Tibial nerve (tissue), 4 donors: ENCODE results near the gene ACSM5. TPM values are rescaled to one million over a fixed set of nuclear protein-coding genes. Genes with fewer than 3 reads are reported as not detected.

ENCODE experiments used
- DNase-seq, 2 donors: peaks; one replicate each; pipeline ENCODE4 v3.0.0-alpha.2; 2019; ENCODE audit warnings: low spot score in 2 of 2
- H3K27ac ChIP-seq, 4 donors: fragments of 200-600 bp; sonication (generic) in 3 of 4; one replicate each; pipeline ENCODE4 v1.5.1; 2017 to 2019; ENCODE audit warnings: mild to moderate bottlenecking in 1 of 4
- H3K27me3 ChIP-seq, 2 donors: fragments of 200-600 bp; sonication (generic) in 1 of 2; one replicate each; pipeline versions ENCODE4 v1.5.1 to v1.6.0; 2017 to 2019
- H3K36me3 ChIP-seq, 3 donors: fragments of 200-600 bp; sonication (generic); one replicate each; pipeline ENCODE4 v1.5.1; 2018 to 2019
- H3K4me1 ChIP-seq, 4 donors: fragments of 200-600 bp; sonication (generic) in 3 of 4; one replicate each; pipeline ENCODE4 v1.5.1; 2017 to 2019
- H3K4me3 ChIP-seq, 4 donors: fragments of 200-600 bp; sonication (generic) in 3 of 4; one replicate each; pipeline ENCODE4 v1.5.1; 2017 to 2019; ENCODE audit warnings: mild to moderate bottlenecking in 1 of 4, moderate library complexity in 1 of 4
- H3K9me3 ChIP-seq, 4 donors: fragments of 200-600 bp; sonication (generic) in 3 of 4; one replicate each; pipeline ENCODE4 v1.5.1; 2017 to 2019
- CTCF ChIP-seq, 5 experiments: fragments of 200-600 bp in 3 of 5; fragments of 450-650 bp in 2 of 5; sonication (generic) in 3 of 5; IDR thresholded peaks; one replicate each; pipeline ENCODE4 v1.5.1; 2016 to 2019; ENCODE audit warnings: antibody characterized with exemption in 5 of 5, mild to moderate bottlenecking in 3 of 5, moderate library complexity in 2 of 5
- EP300 ChIP-seq, 2 donors: sonication (generic); formaldehyde crosslinking; IDR thresholded peaks; one replicate each; pipeline ENCODE4 v1.6.1; 2017; ENCODE audit warnings: antibody characterized with exemption in 2 of 2, mild to moderate bottlenecking in 1 of 2
- POLR2A ChIP-seq, 2 donors: fragments of 450-650 bp; IDR thresholded peaks; one replicate each; pipeline ENCODE4 v1.6.1; 2017; ENCODE audit warnings: antibody characterized with exemption in 2 of 2, mild to moderate bottlenecking in 2 of 2, moderate library complexity in 2 of 2
- WGBS, 2 donors: methylation state at CpG; one replicate each; pipeline ENCODE4 v1.1.5; 2018; 5-methylcytosine and 5-hydroxymethylcytosine counted together
- total RNA-seq, 4 donors: library from RNA; depleted of rRNA; stranded (reverse); fragments of >200 nt; gene quantifications; one replicate each; pipeline ENCODE4 v1.1.0, GENCODE V29; 2016

Gene ACSM5
- total RNA-seq, 4 donors from 2014 or later = 10.5 to 25.1 (median 20.2) TPM

- 68 to 72% methylated on average over 7 of the region's 7 CpGs for WGBS, 2 donors
- Histone ChIP-seq H3K27ac (no peak overlapping the region), H3K9me3 (no peaks in the 10 kb centered on the region), H3K4me3 (no peak overlapping the region), H3K4me1 (no peaks in the 10 kb centered on the region), H3K36me3 (no peaks in the 10 kb centered on the region), H3K27me3 (no peaks in the 10 kb centered on the region)
- no peak for TF ChIP-seq POLR2A (IDR thresholded peaks at IDR 0.05)
- TF ChIP-seq CTCF (IDR thresholded peaks at IDR 0.05) = no peak
- no peak for TF ChIP-seq EP300 (IDR thresholded peaks at IDR 0.05)
- no peak for DNase-seq
Measured at GRCh38 chr16:20399185-20399584, 10.1 kb upstream of the ACSM5 start.

GRCh38 chr16:20401066-20401465, 8.3 kb upstream of the ACSM5 start:
- Histone ChIP-seq H3K9me3 (no peaks in the 10 kb centered on the region), H3K4me3 (no peak overlapping the region), H3K4me1 (no peaks in the 10 kb centered on the region), H3K27me3 (no peaks in the 10 kb centered on the region), H3K36me3 (no peaks in the 10 kb centered on the region), H3K27ac (no peak overlapping the region)
- WGBS, 2 donors = 48 to 58% methylated on average over 2 of the region's 2 CpGs
- DNase-seq = no peak
- no peak for TF ChIP-seq EP300 (IDR thresholded peaks at IDR 0.05)
- no peak for TF ChIP-seq CTCF (IDR thresholded peaks at IDR 0.05)
- TF ChIP-seq POLR2A (IDR thresholded peaks at IDR 0.05) = no peak

- Histone ChIP-seq H3K4me1 (no peaks in the 10 kb centered on the region), H3K4me3 (no peak overlapping the region), H3K27me3 (no peaks in the 10 kb centered on the region), H3K36me3 (no peaks in the 10 kb centered on the region), H3K9me3 (no peaks in the 10 kb centered on the region), H3K27ac (no peak overlapping the region)
- DNase-seq = no peak
- WGBS, 2 donors = 54 to 63% methylated on average over 7 to 8 of the region's 8 CpGs
- TF ChIP-seq EP300 (IDR thresholded peaks at IDR 0.05) = no peak
Measured at GRCh38 chr16:20401475-20402016, 7.8 kb upstream of the ACSM5 start.

- Histone ChIP-seq H3K27ac (no peak overlapping the region), H3K4me3 (no peak overlapping the region), H3K9me3 (no peaks in the 10 kb centered on the region), H3K27me3 (no peaks in the 10 kb centered on the region), H3K4me1 (no peaks in the 10 kb centered on the region), H3K36me3 (no peaks in the 10 kb centered on the region)
- no peak for DNase-seq
- TF ChIP-seq POLR2A (IDR thresholded peaks at IDR 0.05) (no peak), EP300 (IDR thresholded peaks at IDR 0.05) (no peak), CTCF (IDR thresholded peaks at IDR 0.05) (no peak)
- 86 to 91% methylated on average over 2 of the region's 2 CpGs for WGBS, 2 donors
Measured at GRCh38 chr16:20402651-20403050, 6.7 kb upstream of the ACSM5 start.

- Histone ChIP-seq H3K4me1 (no peaks in the 10 kb centered on the region), H3K4me3 (no peak within 1 kb of the TSS)
- 69 to 78% methylated on average over 2 of the region's 2 CpGs for WGBS, 2 donors
Measured at GRCh38 chr16:20404637-20405036, 4.7 kb upstream of the ACSM5 start, which contains the start of gene PDILT. TSS of gene PDILT (minus strand) at chr16:20404737. CDS start at chr16:20399300, 5,437 bp downstream.

More at GRCh38 chr16:20404637-20405036, 4.7 kb upstream of the ACSM5 start, which contains the start of gene PDILT:
- H3K36me3 ChIP-seq = no peaks in the 10 kb centered on the region
- no peak for DNase-seq
- H3K27me3 ChIP-seq = no peaks in the 10 kb centered on the region
- TF ChIP-seq CTCF (IDR thresholded peaks at IDR 0.05) (no peak), EP300 (IDR thresholded peaks at IDR 0.05) (no peak), POLR2A (IDR thresholded peaks at IDR 0.05) (no peak)
- no peak within 1 kb of the TSS for H3K27ac ChIP-seq
- no peaks in the 10 kb centered on the region for H3K9me3 ChIP-seq
